CD4-positive, alpha-beta T cell treated with Interleukin-4 for 4 hours (primary cell): ENCODE results near the gene MAP3K20.
"Not testable (repeated sequence)": the region's sequence is repeated elsewhere in the genome, so short reads cannot be mapped to it uniquely, and the experiment has no call there.

Experiments
- DNase-seq: peaks from one replicate; pipeline ENCODE4 v3.0.0-alpha.2; 2020

The MAP3K20 gene

DNA sequence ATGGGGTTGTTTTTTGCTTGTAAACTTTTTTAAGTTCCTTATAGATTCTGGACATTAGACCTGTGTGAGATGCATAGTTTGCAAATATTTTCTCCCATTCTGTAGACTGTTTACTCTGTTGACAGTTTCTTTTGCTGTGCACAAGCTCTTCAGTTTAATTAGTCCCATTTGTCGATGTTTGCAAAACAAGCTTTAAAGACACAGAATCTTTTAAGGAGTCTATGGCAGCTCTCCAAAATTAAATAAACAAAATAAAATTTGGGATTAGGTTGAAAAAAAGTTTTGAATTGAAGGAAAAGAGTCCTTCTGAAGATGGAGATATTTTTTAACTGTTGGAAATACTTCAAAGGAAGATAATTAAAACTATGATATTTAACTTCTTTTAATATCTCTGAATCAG lies 88.8 kb downstream of the MAP3K20 start:
- no peak for DNase-seq

DNA sequence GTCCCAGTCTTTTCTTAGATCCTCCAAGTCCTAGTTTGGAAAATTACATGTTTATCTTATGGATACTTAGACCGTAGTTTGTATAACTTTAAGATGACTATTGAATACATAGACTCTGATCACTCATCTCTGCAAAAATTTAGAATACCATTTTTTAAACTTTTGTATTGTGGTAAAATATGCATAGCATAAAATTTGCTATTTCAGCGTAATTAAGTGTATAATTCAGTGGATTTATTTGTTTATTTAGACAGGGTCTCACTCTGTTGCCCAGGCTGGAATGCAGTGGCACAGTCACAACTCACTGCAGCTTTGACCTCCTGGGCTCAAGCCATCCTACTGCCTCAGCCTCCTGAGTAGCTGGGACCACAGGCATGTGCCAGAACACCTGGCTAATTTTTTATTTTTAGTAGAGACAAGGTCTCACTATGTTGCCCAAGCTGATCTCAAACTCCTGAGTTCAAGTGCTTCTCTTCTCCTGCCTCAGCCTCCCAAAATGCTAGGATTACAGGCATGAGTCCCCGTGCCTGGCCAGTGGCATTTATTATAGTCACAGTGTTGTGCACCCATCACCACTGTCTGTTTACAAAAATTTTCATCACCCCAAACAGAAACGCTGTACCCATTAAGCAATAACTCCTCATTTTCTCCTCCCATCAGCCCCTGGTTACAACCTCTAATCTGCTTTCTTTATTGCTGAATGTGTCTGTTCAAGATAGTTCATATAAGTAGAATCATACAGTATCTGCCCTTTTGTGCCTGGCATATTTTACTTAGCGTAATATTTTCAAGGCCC lies 90.0 kb downstream of the MAP3K20 start:
- DNase-seq, result no peak

DNA sequence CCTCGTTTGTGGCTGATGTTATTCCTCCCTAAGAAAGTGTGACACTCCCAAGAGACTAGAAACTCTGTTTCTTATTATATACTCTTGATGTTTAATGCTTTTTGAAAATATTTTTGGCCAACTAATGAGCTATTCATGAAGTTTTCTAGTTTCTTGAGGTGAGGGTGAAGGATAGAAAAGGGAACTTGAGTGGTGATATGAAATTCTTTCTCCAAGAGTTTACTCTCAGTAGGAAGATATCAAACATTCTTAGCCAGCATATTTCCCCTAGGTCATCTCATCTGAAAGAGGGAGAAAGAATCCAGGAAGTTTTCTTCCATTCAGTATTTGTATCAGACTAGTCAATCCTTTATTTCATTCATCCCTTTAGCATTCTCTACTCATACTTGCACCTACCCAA lies 95.7 kb downstream of the MAP3K20 start:
- no peak for DNase-seq

DNA sequence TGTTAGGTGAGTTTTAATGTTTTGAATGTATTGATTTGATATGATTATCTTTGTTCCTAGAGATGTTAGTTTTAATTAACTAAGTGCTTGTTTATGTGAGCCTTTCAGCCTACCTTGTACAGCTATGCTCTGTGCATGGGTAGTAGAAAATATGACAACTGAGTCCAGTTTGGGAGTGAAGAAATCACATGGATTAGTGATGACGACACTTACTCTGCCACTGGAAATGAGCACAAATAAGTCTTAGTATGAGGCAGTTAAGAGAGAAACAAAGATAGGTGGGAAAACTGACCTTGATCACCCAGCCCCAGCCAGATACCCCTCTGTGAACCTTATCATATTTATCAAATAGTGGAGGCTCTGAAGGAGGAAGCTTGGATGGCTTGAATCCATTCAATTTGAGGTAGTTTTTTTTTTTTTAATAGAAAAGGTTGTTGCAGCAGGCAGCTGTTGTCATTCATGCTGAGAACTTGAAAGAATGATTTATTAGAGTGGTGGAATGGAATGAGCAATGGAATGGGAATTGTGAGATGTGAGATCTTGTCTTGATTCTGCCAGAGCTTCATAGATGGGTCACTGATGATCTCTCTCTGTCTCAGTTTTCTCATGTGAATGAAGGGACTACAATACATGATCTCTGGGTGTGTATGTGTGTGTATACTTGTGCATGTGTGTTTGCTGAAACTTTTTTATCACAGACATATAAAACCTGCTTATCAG lies 96.4 kb downstream of the MAP3K20 start:
- no peak for DNase-seq

DNA sequence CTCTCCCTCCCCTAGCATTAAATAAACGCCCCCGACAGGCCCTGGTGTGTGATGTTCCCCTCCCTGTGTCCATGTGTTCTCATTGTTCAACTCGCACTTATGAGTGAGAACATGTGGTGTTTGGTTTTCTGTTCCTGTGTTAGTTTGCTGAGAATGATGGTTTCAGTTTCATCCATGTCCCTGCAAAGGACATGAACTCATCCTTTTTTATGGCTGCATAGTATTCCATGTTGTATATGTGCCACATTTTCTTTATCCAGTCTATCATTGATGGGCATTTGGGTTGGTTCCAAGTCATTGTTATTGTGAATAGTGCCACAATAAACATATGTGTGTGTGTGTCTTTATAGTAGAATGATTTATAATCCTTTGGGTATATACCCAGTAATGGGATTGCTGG lies 98.7 kb downstream of the MAP3K20 start:
- not testable (repeated sequence) for DNase-seq

DNA sequence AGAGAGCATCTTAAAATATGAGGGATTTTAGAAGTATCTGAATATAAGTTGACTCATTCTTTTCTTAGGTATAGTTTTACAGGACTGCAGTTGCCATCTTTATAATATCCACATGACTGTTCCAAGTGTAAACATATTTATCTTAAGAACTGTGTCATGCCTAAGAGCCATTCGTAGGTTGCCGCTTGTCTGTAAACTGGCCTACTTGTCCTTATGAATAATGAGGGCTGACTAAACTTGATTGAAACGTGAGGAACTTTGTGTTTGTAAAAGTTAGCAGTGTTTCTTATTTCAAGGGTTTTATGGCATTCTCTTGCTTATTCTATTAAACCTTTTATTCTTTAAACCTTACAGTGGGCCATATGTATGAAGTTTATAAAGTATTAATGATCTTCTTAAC lies 99.6 kb downstream of the MAP3K20 start:
- DNase-seq, result no peak

DNA sequence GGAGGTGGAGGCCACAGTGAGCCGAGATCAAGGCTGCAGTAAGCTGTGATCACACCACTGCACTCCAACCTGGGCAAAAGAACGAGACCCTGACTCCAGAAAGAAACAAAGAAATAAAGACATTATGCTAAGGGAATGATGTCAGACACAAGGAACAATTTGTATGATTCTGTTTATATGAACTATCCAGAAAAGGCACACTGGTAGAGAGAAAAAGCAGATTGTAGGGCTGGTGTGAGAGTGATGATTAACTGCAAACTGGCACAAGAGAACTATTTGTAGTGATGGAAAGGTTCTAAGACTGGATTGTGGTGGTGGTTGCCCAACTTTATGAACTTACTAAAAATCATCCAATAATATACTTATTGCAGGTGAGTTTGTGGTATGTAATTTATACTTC lies 106.3 kb downstream of the MAP3K20 start:
- no peak for DNase-seq

DNA sequence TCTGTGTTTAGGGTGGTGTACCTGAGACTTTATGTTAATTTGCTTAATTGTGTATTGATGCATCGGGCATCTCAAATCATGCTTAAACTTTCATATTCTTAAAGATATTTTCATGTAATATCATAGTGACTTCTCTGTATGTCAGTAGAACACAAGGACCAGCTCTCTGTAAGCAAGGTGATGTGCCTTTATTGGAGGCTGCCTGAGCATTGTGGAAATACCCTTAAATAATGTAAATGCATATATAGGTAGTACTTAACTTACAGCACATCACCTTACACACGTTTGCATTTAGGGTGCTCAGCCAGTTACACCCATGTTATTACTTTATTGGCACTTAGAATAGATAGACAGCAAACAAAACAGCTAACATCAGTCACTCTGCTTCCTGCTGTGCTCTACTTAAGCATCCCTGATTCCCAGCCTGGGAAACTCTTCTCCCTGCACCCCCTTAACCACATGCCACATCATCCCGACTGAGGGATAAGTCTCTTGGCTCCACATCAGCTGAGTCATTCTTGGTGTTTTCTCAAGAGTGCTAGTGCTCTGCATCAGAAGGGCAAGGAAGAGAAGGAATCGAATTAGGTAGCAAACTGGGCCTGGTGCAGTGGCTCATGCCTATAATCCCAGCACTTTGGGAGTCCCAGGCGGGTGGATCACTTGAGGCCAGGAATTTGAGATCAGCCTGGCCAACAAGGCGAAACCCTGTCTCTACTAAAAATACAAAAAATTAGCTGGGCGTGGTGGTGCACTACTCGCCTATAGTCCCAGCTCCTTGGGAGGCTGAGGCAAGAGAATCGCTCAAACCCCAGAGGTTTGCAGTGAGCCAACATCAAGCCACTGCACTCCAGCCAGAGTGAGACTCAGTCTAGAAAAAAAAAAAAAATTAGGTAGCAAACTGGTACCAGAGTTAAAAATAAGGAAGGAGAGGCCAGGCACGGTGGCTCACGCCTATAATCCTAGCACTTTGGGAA lies 108.7 kb downstream of the MAP3K20 start:
- no peak for DNase-seq

DNA sequence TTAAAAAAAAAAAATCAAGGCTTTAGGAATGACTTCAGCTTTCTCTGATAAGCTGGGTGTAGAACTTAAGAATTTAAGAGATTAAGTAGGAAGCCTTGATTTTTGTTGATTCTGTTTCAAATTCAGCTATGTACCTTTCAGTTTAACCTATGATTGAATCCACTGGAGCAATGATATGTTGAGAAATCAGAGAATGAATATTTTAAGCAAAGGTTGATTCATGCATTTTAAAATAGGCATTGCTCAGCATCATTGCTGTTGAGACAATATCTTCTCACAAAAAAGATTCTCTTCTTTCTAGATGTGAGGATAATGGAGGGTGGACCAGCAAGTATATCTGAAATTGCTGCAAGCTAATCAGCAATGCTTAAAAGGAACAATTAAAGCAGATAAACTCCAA lies 109.8 kb downstream of the MAP3K20 start:
- DNase-seq, result no peak

DNA sequence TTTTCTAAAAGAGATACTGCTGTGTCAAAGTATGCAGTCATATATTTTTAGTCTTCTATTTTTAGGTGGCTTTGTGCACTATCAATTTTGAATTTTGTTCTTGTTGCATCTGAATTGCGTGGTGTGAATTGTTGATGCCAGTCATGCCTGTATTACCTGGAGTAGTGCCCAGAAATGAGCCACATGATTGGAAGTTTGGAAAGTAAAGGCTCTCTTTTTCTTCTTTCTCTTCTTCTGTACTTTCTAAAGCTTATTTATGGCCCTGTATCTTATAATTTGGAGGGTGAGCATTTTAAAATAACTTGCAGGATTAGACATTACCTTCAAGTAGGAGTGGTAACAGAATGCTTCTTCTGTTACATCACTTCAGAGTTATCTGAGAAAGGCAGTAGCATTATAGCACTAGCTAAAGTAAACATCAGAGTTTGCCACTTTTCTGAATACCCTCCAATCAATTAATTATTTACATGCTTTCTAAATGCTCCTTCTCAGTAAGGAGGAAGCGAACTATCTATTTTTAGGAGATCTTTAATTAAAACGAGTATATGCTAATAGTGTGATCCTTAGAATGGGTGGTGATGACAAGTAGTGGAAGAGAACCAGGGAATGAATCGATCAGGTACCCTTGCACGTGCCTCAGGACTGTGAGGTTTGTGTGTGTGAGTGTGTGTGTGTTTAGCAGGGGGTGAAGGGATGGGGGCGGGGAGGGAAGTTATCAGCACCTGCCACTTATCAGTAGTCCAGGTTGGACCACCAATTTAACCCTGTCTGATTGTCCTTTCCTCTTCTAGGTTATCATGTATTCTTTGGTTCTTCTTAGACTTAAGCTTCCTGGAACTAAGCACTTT lies 112.5 kb downstream of the MAP3K20 start:
- no peak for DNase-seq

DNA sequence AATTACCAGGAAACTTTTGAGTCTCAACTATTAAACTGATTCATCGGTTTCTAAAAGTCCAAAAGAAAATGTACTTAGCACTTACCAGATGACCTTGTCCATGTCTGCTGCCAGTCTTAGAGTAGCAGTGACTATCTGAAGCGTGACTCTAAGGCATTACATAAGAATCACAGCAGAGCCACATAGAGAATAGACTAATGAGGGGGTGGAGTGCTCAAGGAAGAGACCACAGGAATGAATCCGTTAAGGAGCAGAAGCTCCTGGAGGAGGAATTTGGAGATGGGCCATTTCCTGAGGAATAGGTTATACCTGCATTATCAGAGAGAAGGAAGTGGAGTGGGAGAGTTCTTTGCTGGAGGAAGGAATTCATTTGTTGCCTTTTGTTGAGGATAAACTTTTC lies 116.0 kb downstream of the MAP3K20 start:
- no peak for DNase-seq

DNA sequence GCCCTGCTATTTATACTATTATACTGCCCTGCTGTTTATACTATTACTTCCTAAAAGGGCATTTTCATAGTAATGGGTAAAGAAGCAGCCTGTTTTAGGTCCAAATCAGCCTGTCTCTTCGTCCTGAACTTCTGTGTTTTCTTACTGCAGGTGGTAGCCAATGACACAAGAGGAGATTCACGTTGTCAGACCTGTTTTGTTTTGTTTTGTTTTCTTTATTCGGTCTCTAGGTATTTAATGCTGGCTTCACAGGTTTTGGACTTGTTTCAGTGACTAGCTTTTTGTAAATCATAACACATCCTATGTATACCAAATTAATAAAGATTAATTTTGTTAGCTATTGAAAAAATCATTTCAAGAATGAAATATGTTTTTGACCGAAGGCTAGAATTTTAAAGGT lies 116.4 kb downstream of the MAP3K20 start:
- DNase-seq, result no peak

DNA sequence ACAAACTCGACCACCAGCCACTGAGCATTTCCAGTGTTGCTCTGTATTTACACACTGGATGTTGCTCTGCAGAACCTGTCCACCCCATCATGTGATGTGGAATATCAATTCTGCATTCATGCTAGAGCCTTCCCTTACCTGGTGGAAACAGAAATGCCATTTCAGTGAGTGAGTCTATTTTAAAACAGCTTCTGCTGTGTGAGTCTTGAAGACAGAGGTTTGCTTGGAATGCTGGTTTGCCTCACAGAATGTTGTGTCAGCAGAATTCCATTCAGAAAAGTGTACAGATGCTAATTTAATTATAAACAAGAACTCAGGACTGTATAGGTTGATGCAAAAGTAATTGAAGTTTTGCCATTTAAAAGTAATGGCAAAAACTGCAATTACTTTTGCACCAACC lies 118.3 kb downstream of the MAP3K20 start:
- DNase-seq, result no peak

DNA sequence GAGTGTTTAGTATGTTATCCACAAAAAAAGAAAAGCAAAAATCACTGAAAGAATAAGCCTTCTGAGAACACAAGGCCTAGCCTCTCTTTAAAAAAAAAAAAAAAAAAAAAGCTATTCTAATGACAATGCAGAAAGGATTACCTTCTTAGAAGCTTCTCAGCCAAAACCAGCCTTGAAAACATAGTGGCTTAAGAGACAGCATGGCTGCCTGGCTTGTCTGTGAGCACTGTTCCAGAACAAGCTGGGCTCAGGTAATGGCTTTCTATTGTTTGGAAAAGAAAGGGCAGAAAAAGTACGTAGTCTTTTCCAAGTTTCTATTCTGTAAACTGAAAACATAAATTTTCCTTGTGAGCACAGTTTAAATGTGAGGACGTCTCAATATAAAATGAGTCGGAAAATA lies 119.5 kb downstream of the MAP3K20 start:
- DNase-seq, result no peak

DNA sequence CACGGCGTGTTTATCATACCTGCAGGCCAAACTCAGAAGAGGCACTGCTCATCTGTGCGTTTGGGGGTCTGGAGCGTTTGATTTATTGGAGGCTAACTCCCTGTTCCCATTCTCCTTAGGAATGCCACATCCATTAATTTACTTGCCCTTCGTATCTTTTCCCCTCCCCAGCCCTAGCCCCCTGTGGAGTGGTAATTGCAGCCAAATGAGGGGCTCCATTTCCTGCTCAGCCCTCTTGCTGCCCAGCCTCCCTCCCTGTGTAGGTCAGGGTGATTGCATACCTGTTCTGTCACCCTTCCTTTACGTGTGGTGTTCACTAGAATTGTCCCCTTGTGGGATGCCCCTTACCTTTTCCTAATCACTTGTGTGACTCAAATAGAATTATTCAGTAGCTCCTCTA lies 120.4 kb downstream of the MAP3K20 start:
- DNase-seq, result no peak

DNA sequence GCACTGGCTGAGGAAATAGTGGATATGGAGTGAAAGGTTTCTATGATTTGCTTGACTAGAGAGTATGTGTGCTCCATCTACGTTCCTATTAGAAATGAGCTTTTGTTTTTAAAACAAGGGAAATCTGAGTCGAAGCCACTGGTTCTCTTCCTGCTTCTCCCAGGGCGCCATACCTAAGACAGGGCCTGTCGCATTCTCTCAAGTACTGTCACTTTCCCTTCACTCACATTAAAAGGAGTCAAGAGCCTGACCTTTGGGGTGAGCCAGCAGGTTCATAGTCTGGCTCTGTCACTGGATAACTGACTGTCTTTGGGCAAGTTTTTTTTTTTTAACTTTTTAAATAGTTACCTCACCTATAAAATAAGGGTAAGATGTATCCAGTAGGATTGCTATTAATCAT lies 121.0 kb downstream of the MAP3K20 start:
- DNase-seq, result no peak

DNA sequence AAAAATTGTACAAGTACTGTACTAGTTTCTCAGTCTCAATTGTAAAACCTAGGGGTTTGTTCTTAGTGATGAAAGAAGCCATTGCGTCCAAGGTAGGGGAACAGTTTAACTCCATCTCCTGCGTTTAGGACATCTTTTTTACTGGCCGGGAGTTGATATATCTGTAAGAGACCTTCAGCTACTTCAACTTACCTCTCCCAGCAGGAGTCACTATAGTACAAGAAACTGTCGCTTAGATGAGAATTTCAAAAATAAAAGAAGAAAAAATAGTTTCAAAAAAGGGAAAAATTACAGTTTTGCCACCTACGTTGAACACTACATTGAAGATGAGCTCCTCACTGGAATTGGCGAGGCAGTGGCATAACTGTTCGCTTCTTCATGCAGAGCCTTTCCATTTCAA lies 122.7 kb downstream of the MAP3K20 start:
- no peak for DNase-seq

DNA sequence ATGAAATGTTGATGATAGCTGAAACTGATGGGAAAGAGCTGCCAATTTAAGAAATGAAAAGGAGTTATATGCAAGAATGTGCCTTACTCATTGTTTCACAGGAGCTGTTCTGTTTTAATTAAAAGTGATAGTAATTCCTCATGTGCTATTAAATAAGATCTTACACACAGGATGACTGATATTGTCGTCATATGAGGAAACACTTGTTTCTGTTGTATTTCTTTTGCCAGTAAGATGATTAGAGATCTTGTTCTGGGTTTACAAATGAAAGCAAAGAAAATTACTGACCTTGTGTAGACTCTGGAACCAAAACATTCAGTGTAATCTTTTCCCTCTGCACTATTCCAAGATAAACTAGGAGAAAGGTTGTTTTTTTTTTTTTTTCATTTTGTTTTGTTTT lies 123.6 kb downstream of the MAP3K20 start:
- no peak for DNase-seq

DNA sequence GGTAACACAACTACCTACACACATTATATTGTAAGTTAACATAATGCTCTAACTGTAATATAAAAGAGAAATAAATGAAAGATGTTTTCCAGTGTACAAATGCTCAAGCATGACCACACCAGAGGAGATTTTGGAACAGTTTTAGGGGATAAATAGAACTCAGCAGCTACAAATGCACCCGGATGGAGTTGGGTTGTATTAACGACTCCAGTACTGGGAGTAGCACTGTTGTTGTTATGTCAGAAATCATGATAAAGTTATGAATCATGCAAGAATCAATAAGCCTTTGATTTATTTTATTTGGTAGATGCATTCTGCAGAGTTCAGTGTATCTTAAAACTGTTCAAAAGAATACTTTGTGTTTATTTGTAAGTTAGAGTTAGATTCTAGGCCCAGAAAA lies 126.9 kb downstream of the MAP3K20 start:
- no peak for DNase-seq

DNA sequence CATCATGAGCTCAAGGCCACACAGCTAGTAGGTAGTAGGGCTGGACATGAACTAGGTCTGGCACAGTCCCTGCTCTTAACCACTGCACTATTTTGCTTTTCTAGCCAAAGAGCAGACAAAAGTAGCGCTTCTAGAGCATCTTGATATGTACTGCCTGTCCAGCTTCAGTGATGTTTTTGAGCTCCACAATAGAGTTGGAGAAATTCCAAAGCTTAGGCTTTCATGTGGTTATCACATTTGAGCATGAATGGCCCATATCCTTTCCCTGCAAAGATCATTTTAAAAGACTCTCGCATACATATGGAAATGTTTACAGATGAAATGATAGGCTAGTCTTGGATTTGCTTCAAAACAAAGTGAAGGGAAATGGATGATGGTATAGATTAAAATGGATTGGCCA lies 128.7 kb downstream of the MAP3K20 start:
- no peak for DNase-seq

DNA sequence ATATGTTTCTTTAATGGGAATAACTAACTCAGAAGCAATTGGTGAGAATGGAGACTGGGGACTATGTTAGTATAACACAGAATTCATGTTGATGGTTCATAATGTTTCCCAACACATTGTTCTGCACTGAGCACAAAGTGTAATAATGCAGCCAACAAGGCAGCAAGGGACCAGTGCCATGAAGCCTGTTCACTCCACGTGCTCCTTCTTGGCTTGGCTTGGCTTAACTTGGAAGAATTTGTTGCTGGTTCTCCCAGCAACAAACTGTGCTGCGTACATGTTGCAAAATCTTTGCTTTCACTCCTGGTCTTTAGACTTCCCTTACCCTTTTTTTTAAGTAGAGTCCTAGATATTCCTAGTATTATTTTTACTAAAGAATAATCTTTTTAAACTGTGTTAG lies 129.7 kb downstream of the MAP3K20 start:
- DNase-seq, result no peak

DNA sequence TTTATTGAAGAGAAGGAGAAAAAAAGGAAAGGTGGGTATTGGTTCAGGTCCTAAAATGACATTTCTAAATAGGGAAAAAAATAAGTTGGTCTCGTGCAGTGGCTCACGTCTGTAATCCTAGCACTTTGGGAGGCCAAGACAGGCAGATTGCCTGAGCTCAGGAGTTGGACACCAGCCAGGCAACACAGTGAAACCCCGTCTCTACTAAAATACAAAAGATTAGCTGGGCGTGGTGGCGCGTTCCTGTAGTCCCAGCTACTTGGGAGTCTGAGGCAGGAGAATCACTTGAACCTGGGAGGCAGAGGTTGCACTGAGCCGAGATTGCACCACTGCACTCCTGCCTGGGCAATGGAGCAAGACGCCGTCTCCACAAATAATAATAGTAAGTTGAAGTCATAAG lies 131.5 kb downstream of the MAP3K20 start:
- DNase-seq, result not testable (repeated sequence)
